Erythroblast (primary cell): Measurements from ENCODE around the gene ELF1.

Experiments used
- GATA1 ChIP-seq: IDR thresholded peaks from 2 replicates; pipeline ENCODE4 v1.6.1; 2011; ENCODE audit warnings: low read depth, mild to moderate bottlenecking, control low read depth, low read length, moderate library complexity
- POLR2A ChIP-seq: IDR thresholded peaks from 2 replicates; pipeline ENCODE4 v1.6.1; 2011; ENCODE audit warnings: mild to moderate bottlenecking, low read length

GRCh38 chr13:41007744-41008128, 11.4 kb downstream of the ELF1 start:
- TF ChIP-seq POLR2A (no peak), GATA1 (no peak)
